Measurements from ENCODE around the gene NEK3.

The NEK3 gene

DNA sequence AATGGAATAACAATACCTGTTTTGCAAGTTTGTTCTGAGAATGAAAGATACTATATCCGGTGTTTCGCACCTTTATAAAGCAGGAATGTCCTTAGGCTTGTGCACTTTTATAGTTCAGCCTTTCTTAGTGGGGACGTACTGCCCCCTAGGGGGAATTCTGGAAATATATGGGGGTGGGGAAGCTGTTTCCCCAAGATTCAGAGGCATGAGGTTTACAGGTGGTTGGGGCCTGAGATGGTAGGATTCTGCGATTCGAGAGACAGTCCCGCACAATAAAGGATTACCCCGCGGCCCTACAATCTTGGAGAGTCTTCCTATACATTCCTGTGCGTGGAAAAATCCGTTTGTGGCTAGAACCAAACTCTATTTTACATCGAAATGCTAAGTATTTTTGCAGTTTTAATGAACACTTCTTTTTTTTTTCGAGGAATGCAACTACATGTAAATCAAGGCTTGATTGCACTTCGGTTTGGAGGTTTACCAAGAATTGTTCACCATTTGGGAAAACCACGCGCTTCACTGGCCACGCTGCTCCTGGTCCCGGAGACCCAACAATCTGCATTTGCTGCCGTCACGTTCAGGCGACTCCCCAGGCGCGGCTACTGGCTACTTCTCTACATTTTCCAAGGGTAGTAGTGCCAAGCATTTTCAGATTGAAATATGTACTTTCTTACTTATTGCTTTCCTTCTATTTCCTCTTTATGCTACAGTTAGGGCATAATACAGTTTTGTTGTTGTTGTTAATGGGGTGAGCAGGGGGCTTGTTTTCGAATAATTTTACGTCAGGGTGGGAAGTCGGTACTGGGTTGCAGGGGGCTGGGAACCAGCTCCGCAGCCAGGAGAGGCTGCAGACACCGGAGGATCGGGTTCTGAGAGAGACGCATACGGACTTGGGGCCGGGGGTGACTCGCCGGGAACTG, 31.4 kb downstream of the NEK3 start:
- H3K4me3 ChIP-seq (ENCODE audit: control insufficient read depth, low read depth, low read length): peak overlapping the region; percentile 65
- TF ChIP-seq, protein P1, sequence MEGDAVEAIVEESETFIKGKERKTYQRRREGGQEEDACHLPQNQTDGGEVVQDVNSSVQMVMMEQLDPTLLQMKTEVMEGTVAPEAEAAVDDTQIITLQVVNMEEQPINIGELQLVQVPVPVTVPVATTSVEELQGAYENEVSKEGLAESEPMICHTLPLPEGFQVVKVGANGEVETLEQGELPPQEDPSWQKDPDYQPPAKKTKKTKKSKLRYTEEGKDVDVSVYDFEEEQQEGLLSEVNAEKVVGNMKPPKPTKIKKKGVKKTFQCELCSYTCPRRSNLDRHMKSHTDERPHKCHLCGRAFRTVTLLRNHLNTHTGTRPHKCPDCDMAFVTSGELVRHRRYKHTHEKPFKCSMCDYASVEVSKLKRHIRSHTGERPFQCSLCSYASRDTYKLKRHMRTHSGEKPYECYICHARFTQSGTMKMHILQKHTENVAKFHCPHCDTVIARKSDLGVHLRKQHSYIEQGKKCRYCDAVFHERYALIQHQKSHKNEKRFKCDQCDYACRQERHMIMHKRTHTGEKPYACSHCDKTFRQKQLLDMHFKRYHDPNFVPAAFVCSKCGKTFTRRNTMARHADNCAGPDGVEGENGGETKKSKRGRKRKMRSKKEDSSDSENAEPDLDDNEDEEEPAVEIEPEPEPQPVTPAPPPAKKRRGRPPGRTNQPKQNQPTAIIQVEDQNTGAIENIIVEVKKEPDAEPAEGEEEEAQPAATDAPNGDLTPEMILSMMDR (conservative IDR thresholded peaks at IDR 0.05; ENCODE audit: control insufficient read depth, insufficient read depth, low read depth, low read length): peak; percentile 90
- DNase-seq (ENCODE audit: low read depth): peak; percentile 61

DNA sequence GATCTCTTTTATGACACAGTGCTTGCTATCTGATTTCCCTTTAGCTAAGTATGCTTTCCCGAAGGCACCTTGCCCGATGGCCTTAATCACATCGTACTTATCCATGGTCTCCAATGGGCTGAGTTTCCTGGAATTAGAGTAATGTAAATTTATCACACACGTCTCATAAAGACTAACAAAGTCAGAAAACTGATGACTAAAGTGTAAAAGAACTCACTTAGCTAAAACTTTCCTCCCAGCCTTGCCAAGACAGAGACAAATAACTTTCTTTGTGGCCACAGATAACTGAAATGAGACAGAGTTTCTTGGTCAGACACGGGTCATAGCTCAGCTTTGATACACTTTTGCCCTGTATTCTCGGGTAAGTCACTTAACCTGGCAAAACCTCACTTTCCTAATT, 32.0 kb downstream of the NEK3 start:
- TF ChIP-seq, protein P1 (conservative IDR thresholded peaks at IDR 0.05; ENCODE audit: control insufficient read depth, insufficient read depth, low read depth, low read length): no peak
- peak; percentile 1 for DNase-seq (ENCODE audit: low read depth)
- no peak overlapping the region for H3K4me3 ChIP-seq (ENCODE audit: control insufficient read depth, low read depth, low read length)

DNA sequence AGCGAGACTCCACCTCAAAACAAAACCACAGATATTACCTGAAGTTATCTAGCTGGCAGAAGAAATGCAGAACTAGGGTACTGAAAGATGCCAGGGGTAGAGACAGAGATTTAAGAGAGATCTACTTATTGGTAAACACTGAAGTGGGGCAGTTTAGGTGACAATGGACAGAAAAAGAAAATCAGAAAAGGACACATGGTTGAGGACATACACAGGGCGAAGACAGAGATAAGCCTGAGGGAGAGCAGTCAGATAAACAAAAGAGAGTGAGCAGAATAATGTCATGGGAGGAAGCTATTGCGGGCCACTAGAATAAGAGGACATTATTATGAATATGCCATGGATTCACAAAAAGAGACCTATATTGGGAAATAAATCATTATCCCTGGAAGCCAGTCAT, 33.9 kb downstream of the NEK3 start:
- no peak overlapping the region for H3K4me3 ChIP-seq (ENCODE audit: control insufficient read depth, low read depth, low read length)
- TF ChIP-seq, protein P1 (conservative IDR thresholded peaks at IDR 0.05; ENCODE audit: control insufficient read depth, insufficient read depth, low read depth, low read length): no peak
- no peak for DNase-seq (ENCODE audit: low read depth)

DNA sequence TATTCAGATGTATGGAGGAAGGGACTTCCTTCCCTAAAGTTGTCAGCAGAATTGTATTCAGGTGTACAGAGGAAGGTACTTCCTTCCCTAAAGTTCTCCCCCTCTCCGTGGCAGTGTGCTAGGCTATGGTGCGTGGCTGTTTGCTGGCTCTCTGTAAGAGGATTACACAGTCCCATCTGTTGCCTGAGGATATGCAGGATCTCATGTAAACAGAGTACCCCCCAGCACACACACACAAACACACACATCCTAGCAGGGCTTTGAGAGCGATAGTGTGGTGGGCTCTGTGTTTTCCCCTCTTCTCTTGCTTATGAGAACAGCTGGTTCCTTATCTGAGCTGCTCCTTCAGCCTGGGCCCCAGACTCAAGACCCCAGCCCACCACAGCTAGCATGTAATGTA, 40.8 kb downstream of the NEK3 start:
- TF ChIP-seq, protein P1 (conservative IDR thresholded peaks at IDR 0.05; ENCODE audit: control insufficient read depth, insufficient read depth, low read depth, low read length): no peak
- DNase-seq (ENCODE audit: low read depth): no peak
- H3K4me3 ChIP-seq (ENCODE audit: control insufficient read depth, low read depth, low read length): no peak overlapping the region

DNA sequence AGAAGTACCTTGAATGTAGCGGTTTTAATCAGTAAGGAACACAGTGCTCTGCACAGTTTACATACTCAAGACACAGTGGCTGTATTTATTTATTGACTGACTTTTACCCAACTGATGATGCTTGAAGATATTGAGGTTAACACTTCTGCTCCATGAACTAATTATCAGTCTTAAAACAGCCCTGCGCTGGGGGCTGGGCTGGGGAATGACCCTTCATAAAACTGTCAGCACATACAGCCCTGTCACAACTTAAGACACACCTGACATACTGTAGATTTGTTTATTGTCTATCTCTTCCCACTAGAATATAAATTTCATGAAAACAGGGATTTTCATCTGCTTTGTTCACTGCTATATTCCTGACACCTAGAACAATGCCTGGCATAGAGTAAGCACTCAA, 41.3 kb downstream of the NEK3 start:
- DNase-seq (ENCODE audit: low read depth): no peak
- H3K4me3 ChIP-seq (ENCODE audit: control insufficient read depth, low read depth, low read length): no peak overlapping the region
- TF ChIP-seq, protein P1 (conservative IDR thresholded peaks at IDR 0.05; ENCODE audit: control insufficient read depth, insufficient read depth, low read depth, low read length): no peak

DNA sequence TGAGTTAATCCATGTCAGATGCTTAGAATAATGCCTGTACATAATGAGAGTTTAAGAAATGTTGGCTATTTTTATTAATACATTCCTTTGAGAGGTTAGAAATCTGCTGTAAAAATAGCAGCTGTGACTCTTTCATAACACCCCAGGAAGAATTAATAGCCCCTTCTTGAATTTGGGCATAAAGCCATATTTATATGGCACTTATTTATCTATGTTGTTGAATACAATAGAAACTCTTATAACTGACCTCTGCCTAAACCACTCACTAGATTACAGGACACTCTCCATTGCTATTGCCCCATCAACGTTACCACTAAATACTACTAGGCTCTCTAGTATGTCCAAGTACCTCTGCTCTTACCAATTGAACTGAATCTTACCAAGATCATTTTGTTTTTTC, 46.8 kb downstream of the NEK3 start:
- TF ChIP-seq, protein P1 (conservative IDR thresholded peaks at IDR 0.05; ENCODE audit: control insufficient read depth, insufficient read depth, low read depth, low read length): no peak

More for the DNA sequence above, 46.8 kb downstream of the NEK3 start:
- no peak for DNase-seq (ENCODE audit: low read depth)
- no peak overlapping the region for H3K4me3 ChIP-seq (ENCODE audit: control insufficient read depth, low read depth, low read length)
